Esophagus muscularis mucosa (tissue), 4 donors: ENCODE data around the gene DBNDD2. TPM values are rescaled to one million over a fixed set of nuclear protein-coding genes. Genes with fewer than 3 reads are reported as not detected.

Experiments
- DNase-seq: peaks from one replicate; pipeline ENCODE4 v3.0.0-alpha.2; 2017; ENCODE audit errors: extremely low spot score
- H3K27ac ChIP-seq, 4 donors: fragments of 200-600 bp; sonication (generic); replicated peaks in 1 of 4; 1 replicate in 3 of 4; 2 replicates in 1 of 4; pipeline ENCODE4 v1.5.1; 2016 to 2019; ENCODE audit warnings: mild to moderate bottlenecking in 1 of 4
- H3K27me3 ChIP-seq, 4 donors: fragments of 200-600 bp; sonication (generic); one replicate each; pipeline versions ENCODE4 v1.5.1 to v1.6.0; 2016 to 2019
- H3K36me3 ChIP-seq, 4 donors: fragments of 200-600 bp; sonication (generic); one replicate each; pipeline ENCODE4 v1.5.1; 2016 to 2019
- H3K4me1 ChIP-seq, 4 donors: fragments of 200-600 bp; sonication (generic); one replicate each; pipeline ENCODE4 v1.5.1; 2016 to 2019
- H3K4me3 ChIP-seq, 4 donors: fragments of 200-600 bp; sonication (generic); 1 replicate in 2 of 4; 2 replicates in 2 of 4; pipeline ENCODE4 v1.5.1; 2016 to 2019; ENCODE audit warnings: mild to moderate bottlenecking in 4 of 4, moderate library complexity in 1 of 4
- H3K9me3 ChIP-seq, 4 donors: fragments of 200-600 bp; sonication (generic); 1 replicate in 3 of 4; 2 replicates in 1 of 4; pipeline ENCODE4 v1.5.1; 2016 to 2019
- EP300 ChIP-seq: sonication (generic); formaldehyde crosslinking; IDR thresholded peaks from one replicate; pipeline ENCODE4 v1.6.1; 2017; ENCODE audit warnings: antibody characterized with exemption
- POLR2A ChIP-seq: fragments of 450-650 bp; IDR thresholded peaks from one replicate; pipeline ENCODE4 v1.6.1; 2017; ENCODE audit warnings: antibody characterized with exemption, moderate library complexity, mild to moderate bottlenecking, low read depth
- POLR2AphosphoS5 ChIP-seq, 2 donors: sonication (generic); formaldehyde crosslinking; IDR thresholded peaks; one replicate each; pipeline ENCODE4 v1.6.1; 2017; ENCODE audit warnings: antibody characterized with exemption in 2 of 2
- WGBS: methylation state at CpG from one replicate; pipeline ENCODE4 v1.1.5; 2018; 5-methylcytosine and 5-hydroxymethylcytosine counted together
- intact Hi-C: fragments of 100-400 bp; cut with DNase I; formaldehyde crosslinking; loops from one replicate; pipeline ENCODE4 v1.15.1; 2023
- total RNA-seq, 4 donors: library from RNA; depleted of rRNA; stranded (reverse); fragments of >200 nt; gene quantifications; one replicate each; pipeline versions ENCODE4 v1.1.0 to v1.2.1, GENCODE V29; 2016
- TF ChIP-seq, protein P1 (sequence below), 3 experiments: fragments of 200-600 bp in 2 of 3; fragments of 450-650 bp in 1 of 3; sonication (generic) in 2 of 3; IDR thresholded peaks; one replicate each; pipeline ENCODE4 v1.5.1; 2017 to 2019; ENCODE audit warnings: antibody characterized with exemption in 3 of 3, mild to moderate bottlenecking in 2 of 3, moderate library complexity in 1 of 3

The DBNDD2 gene
- total RNA-seq, 4 donors from 2014 or later: 63.0 to 130 (median 109) TPM

DNA sequence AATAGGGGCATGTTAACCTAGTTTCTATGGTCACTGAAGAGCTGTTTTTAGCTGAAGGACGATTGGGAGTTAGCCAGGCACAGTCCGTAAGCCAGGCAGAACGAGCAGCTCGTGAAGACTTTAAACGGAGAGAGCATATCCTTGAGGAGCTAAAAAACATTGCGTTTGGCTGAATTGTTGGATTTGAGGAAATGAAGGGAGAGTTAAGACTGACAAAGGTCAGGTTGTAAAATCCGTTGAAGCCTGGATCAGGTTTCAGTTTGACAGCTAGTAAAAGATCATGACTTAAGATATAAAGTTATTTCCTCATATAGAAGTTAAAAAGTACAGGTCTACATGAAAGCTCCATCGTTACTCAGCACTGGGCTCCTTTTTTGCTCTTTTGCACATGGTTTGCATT lies 2.8 kb downstream of the DBNDD2 start:
- Histone ChIP-seq H3K36me3 (peaks cover 24 to 42% (median 36%) of the 10 kb centered on the region in 4 donors), H3K27ac (peak overlapping the region in 3 of 4 donors; percentile 16 to 99 (median 18)), H3K4me3 (no peak overlapping the region), H3K9me3 (no peaks in the 10 kb centered on the region), H3K27me3 (no peaks in the 10 kb centered on the region), H3K4me1 (peaks cover 22 to 50% (median 39%) of the 10 kb centered on the region in 4 donors)
- intact Hi-C loops: no loop called here
- DNase-seq: no peak
- TF ChIP-seq POLR2AphosphoS5 (IDR thresholded peaks at IDR 0.05) (no peak), POLR2A (no peak), EP300 (no peak)
- TF ChIP-seq, protein P1, sequence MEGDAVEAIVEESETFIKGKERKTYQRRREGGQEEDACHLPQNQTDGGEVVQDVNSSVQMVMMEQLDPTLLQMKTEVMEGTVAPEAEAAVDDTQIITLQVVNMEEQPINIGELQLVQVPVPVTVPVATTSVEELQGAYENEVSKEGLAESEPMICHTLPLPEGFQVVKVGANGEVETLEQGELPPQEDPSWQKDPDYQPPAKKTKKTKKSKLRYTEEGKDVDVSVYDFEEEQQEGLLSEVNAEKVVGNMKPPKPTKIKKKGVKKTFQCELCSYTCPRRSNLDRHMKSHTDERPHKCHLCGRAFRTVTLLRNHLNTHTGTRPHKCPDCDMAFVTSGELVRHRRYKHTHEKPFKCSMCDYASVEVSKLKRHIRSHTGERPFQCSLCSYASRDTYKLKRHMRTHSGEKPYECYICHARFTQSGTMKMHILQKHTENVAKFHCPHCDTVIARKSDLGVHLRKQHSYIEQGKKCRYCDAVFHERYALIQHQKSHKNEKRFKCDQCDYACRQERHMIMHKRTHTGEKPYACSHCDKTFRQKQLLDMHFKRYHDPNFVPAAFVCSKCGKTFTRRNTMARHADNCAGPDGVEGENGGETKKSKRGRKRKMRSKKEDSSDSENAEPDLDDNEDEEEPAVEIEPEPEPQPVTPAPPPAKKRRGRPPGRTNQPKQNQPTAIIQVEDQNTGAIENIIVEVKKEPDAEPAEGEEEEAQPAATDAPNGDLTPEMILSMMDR (IDR thresholded peaks at IDR 0.05): no peak
- 67% methylated on average over 8 of the region's 8 CpGs for WGBS

DNA sequence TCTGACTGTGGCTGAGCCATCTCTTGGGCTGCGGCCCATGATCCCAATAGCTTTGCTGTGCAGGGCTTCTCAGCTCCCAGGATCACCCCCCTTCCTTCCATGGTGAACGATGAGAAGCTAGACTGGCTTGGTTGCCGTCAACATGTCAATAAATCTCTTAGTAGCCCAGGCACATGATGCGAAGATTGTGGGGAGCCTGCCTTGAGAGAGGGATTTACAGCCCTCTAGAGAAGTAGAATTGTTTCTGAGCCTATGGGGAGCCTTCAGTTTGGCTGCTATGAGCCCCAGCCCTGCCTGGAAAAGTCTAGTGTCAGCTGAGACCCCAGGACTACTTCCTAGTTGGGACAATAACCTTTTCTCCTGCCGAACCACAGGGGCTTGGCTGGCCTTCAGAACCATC lies 4.6 kb downstream of the DBNDD2 start:
- 85% methylated on average over 5 of the region's 5 CpGs for WGBS
- no peak overlapping the region for H3K4me3 ChIP-seq
- H3K4me1 ChIP-seq: peaks cover 32 to 57% (median 48%) of the 10 kb centered on the region in 4 donors
- H3K36me3 ChIP-seq: peaks cover 24 to 42% (median 36%) of the 10 kb centered on the region in 4 donors
- peak overlapping the region in 1 of 4 donors; percentile 7 for H3K27ac ChIP-seq
- H3K9me3 ChIP-seq: no peaks in the 10 kb centered on the region
- no peaks in the 10 kb centered on the region for H3K27me3 ChIP-seq
- no peak for TF ChIP-seq POLR2A
- no peak for TF ChIP-seq EP300
- TF ChIP-seq, protein P1 (IDR thresholded peaks at IDR 0.05): no peak
- no peak for TF ChIP-seq POLR2AphosphoS5 (IDR thresholded peaks at IDR 0.05)
- no peak for DNase-seq
- intact Hi-C loops: no loop called here

DNA sequence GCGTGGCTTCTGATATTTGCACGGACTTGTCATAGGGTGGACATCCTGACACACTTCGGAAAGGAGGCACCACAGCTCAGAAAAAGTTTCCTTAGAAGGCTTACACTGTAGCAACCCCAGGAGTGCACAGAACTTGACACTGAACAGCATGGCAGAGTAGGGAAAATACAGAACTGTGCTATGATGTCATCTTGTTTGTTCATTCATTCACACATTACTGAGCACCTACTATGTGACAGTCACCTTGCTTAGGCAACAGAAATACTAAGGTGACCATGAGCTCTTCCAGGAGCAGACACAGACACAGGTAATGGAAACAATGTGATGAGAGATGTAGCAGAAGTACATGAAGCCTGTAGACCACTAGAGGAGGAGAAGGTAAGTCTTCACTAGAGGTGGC lies 5.4 kb downstream of the DBNDD2 start:
- no peaks in the 10 kb centered on the region for H3K27me3 ChIP-seq
- intact Hi-C loops: no loop called here

DNA sequence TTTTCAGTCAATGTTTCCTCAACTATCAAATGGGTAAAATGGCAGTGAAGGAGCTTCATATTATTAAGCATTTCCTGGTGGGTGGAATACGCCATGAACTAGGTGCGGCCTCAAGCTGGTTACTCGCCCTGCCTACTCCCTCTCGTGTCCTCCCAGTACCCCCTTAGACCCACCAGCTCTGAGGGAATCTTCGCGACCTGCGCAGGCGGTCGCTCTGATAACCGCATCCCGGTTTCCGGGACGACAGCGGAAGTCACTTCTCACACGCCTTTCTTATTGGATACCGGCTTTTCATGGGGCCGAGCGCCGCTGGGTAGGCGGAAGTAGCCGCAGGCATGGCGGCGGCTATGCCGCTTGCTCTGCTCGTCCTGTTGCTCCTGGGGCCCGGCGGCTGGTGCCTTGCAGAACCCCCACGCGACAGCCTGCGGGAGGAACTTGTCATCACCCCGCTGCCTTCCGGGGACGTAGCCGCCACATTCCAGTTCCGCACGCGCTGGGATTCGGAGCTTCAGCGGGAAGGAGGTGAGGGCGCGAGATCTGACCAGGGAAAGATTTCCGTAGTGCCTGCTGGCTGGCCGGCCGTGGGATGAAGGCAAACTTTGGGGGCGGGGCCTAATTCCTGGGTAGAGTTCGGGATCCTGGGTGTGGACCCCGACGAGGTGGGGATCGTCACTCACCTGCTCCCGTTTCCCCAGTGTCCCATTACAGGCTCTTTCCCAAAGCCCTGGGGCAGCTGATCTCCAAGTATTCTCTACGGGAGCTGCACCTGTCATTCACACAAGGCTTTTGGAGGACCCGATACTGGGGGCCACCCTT lies 7.9 kb downstream of the DBNDD2 start, which contains the start of gene PIGT:
PIGT (plus strand) TSS at position 320 of the 816 bp plus-strand sequence; CDS start at position 336, 16 bp downstream.
- Histone ChIP-seq H3K36me3 (peaks cover 18 to 46% (median 36%) of the 10 kb centered on the region in 4 donors), H3K27me3 (no peaks in the 10 kb centered on the region), H3K9me3 (no peaks in the 10 kb centered on the region), H3K4me1 (peaks cover 47 to 50% (median 49%) of the 10 kb centered on the region in 4 donors), H3K4me3 (peak within 1 kb of the TSS; percentile 76 to 99 (median 82)), H3K27ac (peak within 1 kb of the TSS; percentile 82 to 90 (median 86))
- WGBS: 0% methylated on average over 22 of the region's 52 CpGs
- TF ChIP-seq, protein P1 (IDR thresholded peaks at IDR 0.05): no peak
- peak; percentile 95 to 96 for TF ChIP-seq POLR2AphosphoS5 (IDR thresholded peaks at IDR 0.05)
- TF ChIP-seq EP300: no peak
- peak; percentile 85 for TF ChIP-seq POLR2A
- peak; percentile 95 for DNase-seq
- intact Hi-C loops: no loop called here

More for the DNA sequence above, 5.4 kb downstream of the DBNDD2 start:
- no peak overlapping the region for H3K4me3 ChIP-seq
- H3K36me3 ChIP-seq: peaks cover 24 to 45% (median 38%) of the 10 kb centered on the region in 4 donors
- WGBS: 67% methylated on average over 3 of the region's 3 CpGs
- TF ChIP-seq POLR2A: no peak
- TF ChIP-seq, protein P1 (IDR thresholded peaks at IDR 0.05): no peak
- TF ChIP-seq EP300: no peak
- TF ChIP-seq POLR2AphosphoS5 (IDR thresholded peaks at IDR 0.05): no peak
- H3K4me1 ChIP-seq: peaks cover 35 to 57% (median 48%) of the 10 kb centered on the region in 4 donors
- DNase-seq: no peak
- H3K27ac ChIP-seq: no peak overlapping the region
- H3K9me3 ChIP-seq: no peaks in the 10 kb centered on the region
